ENCODE data around the gene LRRC58. TPM values are rescaled to one million over a fixed set of nuclear protein-coding genes. Genes with fewer than 3 reads are reported as not detected.
"Not testable (repeated sequence)": the region's sequence is repeated elsewhere in the genome, so short reads cannot be mapped to it uniquely, and the experiment has no call there.

The LRRC58 gene
- polyA plus RNA-seq, 2 of the 4 experiments (the other 2 are of a cell fraction), result 14.8 to 29.9 TPM

GRCh38 chr3:120299403-120299802 lies 49.8 kb downstream of the LRRC58 start:
- ATAC-seq, result no peak
- Histone ChIP-seq H3K9me3 (peaks cover 3% of the 10 kb centered on the region; the same call in 1 of the 3 replicates), H3K4me3 (no peak overlapping the region), H3K4me2 (no peak overlapping the region), H3K4me1 (peaks cover 3% of the 10 kb centered on the region; the same call in 1 of the 3 replicates), H3K27ac (no peak overlapping the region)
- POLR2A ChIA-PET, result interaction anchor here (1.3 kb wide), 1 partner anchor 50 kb away, joined by 3 read pairs; the partner anchor contains the start of gene LRRC58
- FAIRE-seq, result no peak
- no peak for DNase-seq (ENCODE audit: low read depth in 1 of 2, low spot score in 1 of 2)
- TF ChIP-seq MAZ (IDR thresholded peaks at IDR 0.05; ENCODE audit: borderline replicate concordance, low read depth, low read length) (no peak), ATOH8 (CRISPR knock-in tag; IDR thresholded peaks at IDR 0.05; ENCODE audit: low read depth) (no peak), FOXS1 (CRISPR knock-in tag; IDR thresholded peaks at IDR 0.05) (no peak), ZFP36 (IDR thresholded peaks at IDR 0.05; ENCODE audit: borderline replicate concordance, partially characterized antibody) (no peak), MAFK (IDR thresholded peaks at IDR 0.05; ENCODE audit: partially characterized antibody) (no peak), FOSL2 (IDR thresholded peaks at IDR 0.05) (no peak), FOSL2 (CRISPR knock-in tag; IDR thresholded peaks at IDR 0.05) (no peak), BCL3 (IDR thresholded peaks at IDR 0.05) (no peak), PHF8 (IDR thresholded peaks at IDR 0.05; ENCODE audit: borderline replicate concordance, low read depth) (no peak), CHD2 (IDR thresholded peaks at IDR 0.05; ENCODE audit: low read length, partially characterized antibody) (no peak), PBX3 (IDR thresholded peaks at IDR 0.05) (no peak), TFCP2L1 (CRISPR knock-in tag; IDR thresholded peaks at IDR 0.05) (no peak), POLR2A (IDR thresholded peaks at IDR 0.05; ENCODE audit: low read length) (no peak), CBX2 (IDR thresholded peaks at IDR 0.05; ENCODE audit: borderline replicate concordance, low read depth) (no peak), HMGXB4 (CRISPR knock-in tag; IDR thresholded peaks at IDR 0.05; ENCODE audit: borderline replicate concordance) (no peak)
- CTCF ChIA-PET, result interaction anchor here (0.7 kb wide), 1 partner anchor 595 kb away, joined by 4 read pairs; no protein-coding TSS in a partner anchor

- ChIA-PET CTCF (no interaction called here), POLR2A (no interaction called here)
- DNase-seq (ENCODE audit: low read depth in 1 of 2, low spot score in 1 of 2) (no peak), ATAC-seq (no peak), FAIRE-seq (no peak)
- peaks cover 3% of the 10 kb centered on the region; the same call in 1 of the 3 replicates for H3K9me3 ChIP-seq
- no peak overlapping the region for H3K27ac ChIP-seq
- TF ChIP-seq HDAC2 (IDR thresholded peaks at IDR 0.05) (no peak), FOXS1 (CRISPR knock-in tag; IDR thresholded peaks at IDR 0.05) (no peak), ZFP36 (IDR thresholded peaks at IDR 0.05; ENCODE audit: borderline replicate concordance, partially characterized antibody) (no peak), REST (IDR thresholded peaks at IDR 0.05) (no peak), POLR2A (IDR thresholded peaks at IDR 0.05; ENCODE audit: low read length) (no peak), FOSL2 (IDR thresholded peaks at IDR 0.05) (no peak), FOSL2 (CRISPR knock-in tag; IDR thresholded peaks at IDR 0.05) (no peak), KDM5A (IDR thresholded peaks at IDR 0.05) (no peak), NR3C1 (IDR thresholded peaks at IDR 0.05) (no peak), HOXA7 (CRISPR knock-in tag; IDR thresholded peaks at IDR 0.05) (no peak)
- no peak overlapping the region for H3K4me3 ChIP-seq
- H3K4me1 ChIP-seq, result peaks cover 3% of the 10 kb centered on the region; the same call in 1 of the 3 replicates
- H3K4me2 ChIP-seq, result no peak overlapping the region
Observed at GRCh38 chr3:120298996-120299395, 50.2 kb downstream of the LRRC58 start.

- Histone ChIP-seq H3K9me3 (peaks cover 19% of the 10 kb centered on the region; the same call in 1 of the 3 replicates), H3K4me2 (peak overlapping the region; percentile 22; the same call in 1 of the 3 replicates)
- FAIRE-seq, H3K27ac ChIP-seq, ATAC-seq, H3K4me1 ChIP-seq, CTCF ChIA-PET, H3K4me3 ChIP-seq: not testable (repeated sequence)
- peak in 1 of 2 experiments; percentile 24 for DNase-seq (ENCODE audit: low read depth in 1 of 2, low spot score in 1 of 2)
- 16% methylated on average over 2 of the region's 2 CpGs for WGBS (ENCODE audit: missing lambda C conversion rate)
- POLR2A ChIA-PET, result interaction anchor here (1.2 kb wide), 1 partner anchor 58 kb away, joined by 6 read pairs; the partner anchor contains the start of gene LRRC58
Observed at GRCh38 chr3:120291552-120291951, 57.6 kb downstream of the LRRC58 start.

All from A549 (cell line).